HCT116 (cell line): Measurements from ENCODE around the gene TMEM35B. TPM values are rescaled to one million over a fixed set of nuclear protein-coding genes. Genes with fewer than 3 reads are reported as not detected.

Experiments used
- ATAC-seq: fragments of 200-7000 bp; cut with Tn5 transposase; 2 replicates; pipeline ENCODE4 v1.9.1; 2020; ENCODE audit warnings: mild to moderate bottlenecking, moderate library complexity
- BruUV-seq: library from RNA; stranded (reverse); fragments of 400-500 nt; replicated peaks from 2 replicates; lab custom pipeline; 2021; lab: Mats Ljungman, UMichigan
- CTCF ChIA-PET: fragments of 300-600 bp; sonication (Branson Sonifier 250); formaldehyde crosslinking; loops from one replicate; lab custom pipeline; 2021; ENCODE audit warnings: antibody characterized with exemption; lab: Charles Lee
- POLR2A ChIA-PET: fragments of 300-600, 350-600 bp; sonication (Branson Sonifier 250); formaldehyde crosslinking; loops from one replicate; lab custom pipeline; 2021; ENCODE audit warnings: antibody characterized with exemption; lab: Charles Lee
- RAD21 ChIA-PET, 2 experiments: fragments of 300-600 bp; sonication (Branson Sonifier 250); formaldehyde crosslinking; loops; one replicate each; lab custom pipeline; 2023; ENCODE audit warnings: low total read pairs in 2 of 2; ENCODE audit not compliant: uncharacterized antibody in 2 of 2, unreplicated experiment in 2 of 2, low non-redundant PET in 1 of 2; lab: Charles Lee
- DNase-seq: peaks from one replicate; pipeline ENCODE4 v3.0.0-alpha.2; 2010; ENCODE audit warnings: low read depth, low spot score
- H2AFZ ChIP-seq: fragments of 200-600 bp; shearing (Covaris generic), sonication (generic); 2 replicates; pipeline ENCODE4 v1.6.1; 2017; ENCODE audit warnings: low read depth, mixed run types, mixed read lengths, antibody characterized with exemption, low read length; ENCODE audit not compliant: poor library complexity, severe bottlenecking
- H3K27ac ChIP-seq: 2 replicates; pipeline ENCODE4 v1.5.1; 2012; ENCODE audit warnings: low read depth, low read length
- H3K27me3 ChIP-seq: fragments of 200-600 bp; sonication (generic); 2 replicates; pipeline ENCODE4 v1.6.1; 2016; ENCODE audit warnings: mixed run types, low read length, mixed read lengths; ENCODE audit not compliant: insufficient read depth
- H3K36me3 ChIP-seq, 2 experiments: fragments of 200-500 bp in 1 of 2; fragments of 200-600 bp in 1 of 2; sonication (Bioruptor generic) in 1 of 2; sonication (generic) in 1 of 2; 2 replicates each; pipeline versions ENCODE4 v1.5.1 to v1.6.1; 2014 to 2016; ENCODE audit warnings: low read length in 2 of 2, inconsistent platforms in 1 of 2, mixed read lengths in 1 of 2, mixed run types in 1 of 2; ENCODE audit not compliant: insufficient read depth in 2 of 2, control insufficient read depth in 1 of 2
- H3K4me1 ChIP-seq, 2 experiments: fragments of 200-600 bp in 1 of 2; sonication (generic) in 1 of 2; 2 replicates each; pipeline versions ENCODE4 v1.5.1 to v1.6.1; 2012 to 2017; ENCODE audit warnings: low read length in 2 of 2, inconsistent platforms in 1 of 2, mild to moderate bottlenecking in 1 of 2, mixed read lengths in 1 of 2, mixed run types in 1 of 2, moderate library complexity in 1 of 2; ENCODE audit not compliant: insufficient read depth in 2 of 2, control insufficient read depth in 1 of 2
- H3K4me2 ChIP-seq: fragments of 200-600 bp; sonication (generic); 2 replicates; pipeline ENCODE4 v1.6.1; 2017; ENCODE audit warnings: mixed run types, low read length, mixed read lengths
- H3K4me3 ChIP-seq, 2 experiments: fragments of 200-600 bp in 1 of 2; sonication (generic) in 1 of 2; replicated peaks in 1 of 2; 2 replicates each; pipeline ENCODE4 v1.5.1; 2011 to 2016; ENCODE audit warnings: low read length in 2 of 2, control low read depth in 1 of 2, low read depth in 1 of 2, mild to moderate bottlenecking in 1 of 2, mixed read lengths in 1 of 2, mixed run types in 1 of 2
- H3K79me2 ChIP-seq: fragments of 200-600 bp; sonication (generic); 2 replicates; pipeline ENCODE4 v1.6.1; 2017; ENCODE audit warnings: mild to moderate bottlenecking, mixed run types, low read length, moderate library complexity, mixed read lengths; ENCODE audit not compliant: insufficient read depth
- H3K9ac ChIP-seq: fragments of 200-600 bp; sonication (generic); 2 replicates; pipeline ENCODE4 v1.6.1; 2016; ENCODE audit warnings: low read length, mixed read lengths
- H3K9me2 ChIP-seq: fragments of 200-600 bp; sonication (generic), shearing (Covaris generic); 2 replicates; pipeline ENCODE4 v1.6.1; 2017; ENCODE audit warnings: mixed run types, mild to moderate bottlenecking, moderate library complexity; ENCODE audit not compliant: insufficient read depth
- H3K9me3 ChIP-seq, 2 experiments: fragments of 200-500 bp in 1 of 2; fragments of 200-600 bp in 1 of 2; sonication (Bioruptor generic) in 1 of 2; sonication (generic) in 1 of 2; 2 replicates each; pipeline ENCODE4 v1.6.1; 2014 to 2017; ENCODE audit warnings: low read length in 2 of 2, mixed read lengths in 2 of 2, inconsistent platforms in 1 of 2, low read depth in 1 of 2, mild to moderate bottlenecking in 1 of 2, mixed run types in 1 of 2, moderate library complexity in 1 of 2; ENCODE audit not compliant: control insufficient read depth in 1 of 2, insufficient read depth in 1 of 2
- H4K20me1 ChIP-seq: fragments of 200-600 bp; sonication (generic), shearing (Covaris generic); 2 replicates; pipeline ENCODE4 v1.6.1; 2017; ENCODE audit warnings: mixed run types, mild to moderate bottlenecking, moderate library complexity; ENCODE audit not compliant: insufficient read depth
- CBX3 ChIP-seq: IDR thresholded peaks from 2 replicates; pipeline ENCODE4 v1.6.1; 2012; ENCODE audit warnings: low read depth
- CEBPB ChIP-seq: IDR thresholded peaks from 2 replicates; pipeline ENCODE4 v1.6.1; 2012; ENCODE audit warnings: low read depth
- EGR1 ChIP-seq: IDR thresholded peaks from 2 replicates; pipeline ENCODE4 v1.6.1; 2012; ENCODE audit warnings: low read depth
- EZH2 ChIP-seq: fragments of 200-600 bp; sonication (generic); IDR thresholded peaks from 2 replicates; pipeline ENCODE4 v1.6.1; 2017; ENCODE audit warnings: antibody characterized with exemption, mixed run types
- EZH2phosphoT487 ChIP-seq: fragments of 200-600 bp; IDR thresholded peaks from 2 replicates; pipeline ENCODE4 v1.6.1; 2018; ENCODE audit warnings: antibody characterized with exemption, borderline replicate concordance
- FOSL1 ChIP-seq: IDR thresholded peaks from 2 replicates; pipeline ENCODE4 v1.6.1; 2012; ENCODE audit warnings: low read depth
- JUND ChIP-seq: IDR thresholded peaks from 2 replicates; pipeline ENCODE4 v1.6.1; 2012
- POLR2A ChIP-seq: IDR thresholded peaks from 2 replicates; pipeline ENCODE4 v1.7.0; 2011; ENCODE audit warnings: borderline replicate concordance; ENCODE audit not compliant: insufficient read depth, insufficient read length; ENCODE audit errors: extremely low read depth
- POLR2AphosphoS5 ChIP-seq: IDR thresholded peaks from 2 replicates; pipeline ENCODE4 v1.6.1; 2011; ENCODE audit warnings: mild to moderate bottlenecking, low read depth, low read length, moderate library complexity
- RAD21 ChIP-seq: IDR thresholded peaks from 2 replicates; pipeline ENCODE4 v1.6.1; 2012; ENCODE audit warnings: low read depth, mild to moderate bottlenecking
- SP1 ChIP-seq: IDR thresholded peaks from 2 replicates; pipeline ENCODE4 v1.6.1; 2012; ENCODE audit warnings: low read depth
- SRF ChIP-seq: IDR thresholded peaks from 2 replicates; pipeline ENCODE4 v1.6.1; 2012; ENCODE audit warnings: low read depth
- TCF7L2 ChIP-seq: IDR thresholded peaks from 2 replicates; pipeline ENCODE4 v1.7.0; 2011; ENCODE audit warnings: borderline replicate concordance, inconsistent platforms; ENCODE audit not compliant: insufficient read depth, insufficient read length; ENCODE audit errors: extremely low read depth
- ZFX ChIP-seq: fragments of 450-650 bp; IDR thresholded peaks from 2 replicates; pipeline ENCODE4 v1.6.1; 2017
- ZNF274 ChIP-seq: fragments of 200-500 bp; sonication (Bioruptor generic); IDR thresholded peaks from 2 replicates; pipeline ENCODE4 v1.6.1; 2014; ENCODE audit warnings: mild to moderate bottlenecking, low read depth, low read length, inconsistent platforms
- intact Hi-C: fragments of 100-400 bp; cut with micrococcal nuclease; formaldehyde crosslinking; loops from 2 replicates; pipeline ENCODE4 v1.10.0; 2022
- total RNA-seq: library from RNA; stranded (reverse); gene quantifications from one replicate; pipeline ENCODE4 v1.2.1, GENCODE V29; 2021; ENCODE audit not compliant: unreplicated experiment
- TF ChIP-seq, protein P1 (sequence below): IDR thresholded peaks from 2 replicates; pipeline ENCODE4 v1.6.1; 2012
- TF ChIP-seq, protein P2 (sequence below), 3 experiments: fragments of 200-600 bp in 1 of 3; sonication (generic) in 1 of 3; IDR thresholded peaks in 2 of 3; conservative IDR thresholded peaks in 1 of 3; 2 replicates each; pipeline ENCODE4 v1.5.1; 2012 to 2017; ENCODE audit warnings: low read depth in 2 of 3, low read length in 2 of 3, antibody characterized with exemption in 1 of 3, borderline replicate concordance in 1 of 3, control low read depth in 1 of 3, mild to moderate bottlenecking in 1 of 3, mixed read lengths in 1 of 3, mixed run types in 1 of 3, moderate library complexity in 1 of 3; ENCODE audit not compliant: insufficient read depth in 1 of 3
- TF ChIP-seq, protein P3 (sequence below): IDR thresholded peaks from 2 replicates; pipeline ENCODE4 v1.6.1; 2012

TMEM35B gene
- total RNA-seq, 1 experiment from 2014 or later = 14.6 TPM

DNA sequence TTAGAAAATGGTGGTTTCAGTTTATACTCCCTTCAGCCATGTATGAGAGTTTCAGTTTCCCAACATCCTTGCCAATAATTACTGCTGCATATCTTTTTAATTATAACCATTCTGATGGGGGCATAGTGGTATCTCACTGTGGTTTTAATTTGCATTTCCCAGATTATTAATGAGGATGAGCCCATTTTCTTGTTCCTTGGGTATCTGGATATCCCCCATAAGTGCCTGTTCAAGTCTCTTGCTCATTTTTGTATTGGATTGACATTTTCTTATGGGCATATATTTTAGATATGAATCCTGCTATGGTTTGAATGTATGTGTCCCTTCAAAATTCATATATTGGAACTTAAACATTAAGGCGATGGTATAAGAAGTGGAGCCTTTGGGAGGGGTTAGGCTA is 48.2 kb upstream of the TMEM35B start:
- no peak for TF ChIP-seq SRF
- TF ChIP-seq CBX3 = 0 out of 2 replicates have a peak, but pooled peaks have one; percentile 35
- ChIA-PET POLR2A (no interaction called here), CTCF (no interaction called here), RAD21 (no interaction called here)
- Histone ChIP-seq H4K20me1 (no peaks in the 10 kb centered on the region), H2AFZ (no peak overlapping the region), H3K4me3 (no peak overlapping the region), H3K27me3 (no peaks in the 10 kb centered on the region), H3K9ac (no peak overlapping the region), H3K27ac (no peak overlapping the region), H3K9me2 (no peaks in the 10 kb centered on the region), H3K9me3 (peaks cover 0 to 3% of the 10 kb centered on the region in 2 experiments; a peak in 1 of 4 replicates), H3K79me2 (peaks cover 3% of the 10 kb centered on the region), H3K4me2 (no peak overlapping the region), H3K4me1 (peaks cover 3 to 17% of the 10 kb centered on the region in 2 experiments; a peak in 3 of 4 replicates), H3K36me3 (no peaks in the 10 kb centered on the region)
- no peak for ATAC-seq
- BruUV-seq = no TSS peak
- intact Hi-C loops = no loop called here
- no peak for DNase-seq

DNA sequence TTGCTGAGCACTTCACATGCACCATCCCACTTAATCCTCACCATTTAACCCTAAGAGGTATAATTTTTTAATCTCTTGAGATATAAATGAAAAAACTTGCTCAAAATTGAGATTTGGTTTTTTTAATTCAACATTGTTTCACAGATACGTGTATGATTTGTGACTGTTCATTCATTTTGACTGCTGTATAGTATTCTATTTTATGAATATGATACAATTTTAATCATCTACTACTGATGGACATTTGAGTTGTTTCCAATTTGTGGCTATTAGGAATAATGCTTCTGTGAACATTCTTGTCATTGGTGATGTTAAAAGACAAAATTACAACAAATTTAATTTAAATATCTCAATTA is 47.2 kb upstream of the TMEM35B start:
- no TSS peak for BruUV-seq
- no peak for DNase-seq
- no peak for ATAC-seq
- Histone ChIP-seq H4K20me1 (no peaks in the 10 kb centered on the region), H3K9ac (peak overlapping the region; percentile 79), H3K27me3 (no peaks in the 10 kb centered on the region), H2AFZ (peak overlapping the region; percentile 80), H3K4me1 (peaks cover 3 to 17% of the 10 kb centered on the region in 2 experiments; a peak in 3 of 4 replicates), H3K9me3 (peaks cover 0 to 3% of the 10 kb centered on the region in 2 experiments; a peak in 1 of 4 replicates), H3K9me2 (no peaks in the 10 kb centered on the region), H3K36me3 (no peaks in the 10 kb centered on the region), H3K4me3 (peak overlapping the region; percentile 78 to 79), H3K27ac (peak overlapping the region; percentile 86), H3K4me2 (peak overlapping the region; percentile 86), H3K79me2 (peaks cover 3% of the 10 kb centered on the region)
- CTCF ChIA-PET = interaction anchor here (0.7 to 1.0 kb wide), 2 partner anchors 8 to 25 kb away, joined by 3 to 5 read pairs; no protein-coding TSS in a partner anchor
- RAD21 ChIA-PET = no interaction called here
- intact Hi-C loops = no loop called here
- POLR2A ChIA-PET = interaction anchor here (0.6 to 1.3 kb wide), 6 partner anchors 12 to 47 kb away, joined by 3 to 5 read pairs (median 4); partner anchors contain the start of genes TMEM35B and ZMYM1
- TF ChIP-seq POLR2AphosphoS5 (no peak), FOSL1 (no peak), SRF (no peak), RAD21 (no peak), POLR2A (no peak), SP1 (no peak), EZH2 (no peak), JUND (no peak), EZH2phosphoT487 (no peak), TCF7L2 (no peak), EGR1 (no peak), ZNF274 (no peak), CEBPB (no peak), CBX3 (no peak), ZFX (no peak)
- TF ChIP-seq, protein P1, sequence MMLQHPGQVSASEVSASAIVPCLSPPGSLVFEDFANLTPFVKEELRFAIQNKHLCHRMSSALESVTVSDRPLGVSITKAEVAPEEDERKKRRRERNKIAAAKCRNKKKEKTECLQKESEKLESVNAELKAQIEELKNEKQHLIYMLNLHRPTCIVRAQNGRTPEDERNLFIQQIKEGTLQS = no peak
- TF ChIP-seq, protein P2, sequence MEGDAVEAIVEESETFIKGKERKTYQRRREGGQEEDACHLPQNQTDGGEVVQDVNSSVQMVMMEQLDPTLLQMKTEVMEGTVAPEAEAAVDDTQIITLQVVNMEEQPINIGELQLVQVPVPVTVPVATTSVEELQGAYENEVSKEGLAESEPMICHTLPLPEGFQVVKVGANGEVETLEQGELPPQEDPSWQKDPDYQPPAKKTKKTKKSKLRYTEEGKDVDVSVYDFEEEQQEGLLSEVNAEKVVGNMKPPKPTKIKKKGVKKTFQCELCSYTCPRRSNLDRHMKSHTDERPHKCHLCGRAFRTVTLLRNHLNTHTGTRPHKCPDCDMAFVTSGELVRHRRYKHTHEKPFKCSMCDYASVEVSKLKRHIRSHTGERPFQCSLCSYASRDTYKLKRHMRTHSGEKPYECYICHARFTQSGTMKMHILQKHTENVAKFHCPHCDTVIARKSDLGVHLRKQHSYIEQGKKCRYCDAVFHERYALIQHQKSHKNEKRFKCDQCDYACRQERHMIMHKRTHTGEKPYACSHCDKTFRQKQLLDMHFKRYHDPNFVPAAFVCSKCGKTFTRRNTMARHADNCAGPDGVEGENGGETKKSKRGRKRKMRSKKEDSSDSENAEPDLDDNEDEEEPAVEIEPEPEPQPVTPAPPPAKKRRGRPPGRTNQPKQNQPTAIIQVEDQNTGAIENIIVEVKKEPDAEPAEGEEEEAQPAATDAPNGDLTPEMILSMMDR (IDR thresholded peaks at IDR 0.05 in 2 of 3, conservative IDR thresholded peaks at IDR 0.05 in 1 of 3; ENCODE audit: borderline replicate concordance in 1 of 3, insufficient read depth in 1 of 3, low read depth in 2 of 3, low read length in 2 of 3) = no peak
- TF ChIP-seq, protein P3, sequence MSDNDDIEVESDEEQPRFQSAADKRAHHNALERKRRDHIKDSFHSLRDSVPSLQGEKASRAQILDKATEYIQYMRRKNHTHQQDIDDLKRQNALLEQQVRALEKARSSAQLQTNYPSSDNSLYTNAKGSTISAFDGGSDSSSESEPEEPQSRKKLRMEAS = no peak
